ENCODE data around the gene RAB5IF.

- no peak for TF ChIP-seq CTCF (conservative IDR thresholded peaks at IDR 0.05; ENCODE audit: low read depth, low read length)
- TF ChIP-seq SMC3 (IDR thresholded peaks at IDR 0.05; ENCODE audit: low read depth, low read length) = no peak
- no peak for TF ChIP-seq POLR2A (IDR thresholded peaks at IDR 0.05; ENCODE audit: low read depth, low read length)
- no peak for TF ChIP-seq BHLHE40 (IDR thresholded peaks at IDR 0.05; ENCODE audit: low read depth, low read length)
- no peak for TF ChIP-seq MXI1 (IDR thresholded peaks at IDR 0.05; ENCODE audit: borderline replicate concordance, low read depth, low read length)
- no peak for TF ChIP-seq MAFK (IDR thresholded peaks at IDR 0.05; ENCODE audit: low read depth, low read length)
Observed at GRCh38 chr20:36569847-36570429, 35.6 kb upstream of the RAB5IF start.
